NCI-H2171 (cell line): ENCODE measurements around the gene ALB.
"Not testable (repeated sequence)": the region's sequence is repeated elsewhere in the genome, so short reads cannot be mapped to it uniquely, and the experiment has no call there.

ENCODE experiments used
- DNase-seq: peaks from one replicate; lab custom pipeline; 2025; lab: John Stamatoyannopoulos, UW

The ALB gene

GRCh38 chr4:73404042-73404441 lies at the start of gene ALB:
Gene ALB, plus strand, starts transcription at chr4:73404287. Its CDS starts 41 bp downstream, at chr4:73404328.
- DNase-seq, result no peak

- not testable (repeated sequence) for DNase-seq
These were observed 46.9 kb upstream of the ALB start for GRCh38 chr4:73357174-73357573.

- not testable (repeated sequence) for DNase-seq
These were observed 34.4 kb upstream of the ALB start for GRCh38 chr4:73369506-73370199.

- DNase-seq, result no peak
These were observed 28.8 kb upstream of the ALB start for GRCh38 chr4:73375328-73375741.

GRCh38 chr4:73376251-73376650 lies 27.8 kb upstream of the ALB start:
- no peak for DNase-seq

- DNase-seq, result no peak
These were observed 27.1 kb upstream of the ALB start for GRCh38 chr4:73376976-73377375.

GRCh38 chr4:73378887-73379286 lies 25.2 kb upstream of the ALB start:
- no peak for DNase-seq

- no peak for DNase-seq
These were observed 24.1 kb upstream of the ALB start for GRCh38 chr4:73379946-73380345.

GRCh38 chr4:73381214-73381613 lies 22.9 kb upstream of the ALB start:
- DNase-seq, result no peak

- no peak for DNase-seq
These were observed 20.6 kb upstream of the ALB start for GRCh38 chr4:73383452-73383851.

- DNase-seq, result no peak
These were observed 16.5 kb upstream of the ALB start for GRCh38 chr4:73387552-73387951.

GRCh38 chr4:73388887-73389286 lies 15.2 kb upstream of the ALB start:
- DNase-seq, result no peak

GRCh38 chr4:73389663-73390062 lies 14.4 kb upstream of the ALB start:
- not testable (repeated sequence) for DNase-seq

- no peak for DNase-seq
These were observed 12.3 kb upstream of the ALB start for GRCh38 chr4:73391774-73392173.

- no peak for DNase-seq
These were observed 11.2 kb upstream of the ALB start for GRCh38 chr4:73392936-73393335.

GRCh38 chr4:73396304-73396703 lies 7.8 kb upstream of the ALB start:
- no peak for DNase-seq

- no peak for DNase-seq
These were observed 6.8 kb upstream of the ALB start for GRCh38 chr4:73396993-73397972.

GRCh38 chr4:73401412-73401811 lies 2.7 kb upstream of the ALB start:
- DNase-seq, result no peak

- no peak for DNase-seq
These were observed 370 bp downstream of the ALB start for GRCh38 chr4:73404457-73404856.

GRCh38 chr4:73405138-73405537 lies 1.1 kb downstream of the ALB start:
- no peak for DNase-seq

GRCh38 chr4:73406548-73406875 lies 2.4 kb downstream of the ALB start:
- no peak for DNase-seq

- DNase-seq, result no peak
These were observed 3.2 kb downstream of the ALB start for GRCh38 chr4:73407227-73407673.

GRCh38 chr4:73408181-73408867 lies 4.2 kb downstream of the ALB start:
- DNase-seq, result no peak
